GM19025 (cell line): ENCODE results near the gene RBM8A.
A peak's percentile ranks its signal among the peaks of the same experiment; 100 is the strongest.

Experiments
- ATAC-seq: cut with Tn5 transposase; IDR thresholded peaks from one replicate; pipeline ENCODE4 v1.9.1; 2021; ENCODE audit warnings: mild to moderate bottlenecking, low read depth, moderate library complexity; ENCODE audit not compliant: unreplicated experiment

RBM8A gene

GRCh38 chr1:145885738-145886287 lies 41.5 kb downstream of the RBM8A start, which contains the start of gene ANKRD35:
Gene ANKRD35 (minus strand): TSS chr1:145885866. CDS start chr1:145885758, 108 bp downstream.
- peak; percentile 100 for ATAC-seq

- ATAC-seq = no peak
Observed at GRCh38 chr1:145884675-145885074, 42.6 kb downstream of the RBM8A start.

- ATAC-seq = no peak
Observed at GRCh38 chr1:145879775-145880174, 47.5 kb downstream of the RBM8A start.

- ATAC-seq = no peak
Observed at GRCh38 chr1:145878724-145879123, 48.6 kb downstream of the RBM8A start.

GRCh38 chr1:145877923-145878486 lies 49.3 kb downstream of the RBM8A start:
- ATAC-seq = no peak

DNA sequence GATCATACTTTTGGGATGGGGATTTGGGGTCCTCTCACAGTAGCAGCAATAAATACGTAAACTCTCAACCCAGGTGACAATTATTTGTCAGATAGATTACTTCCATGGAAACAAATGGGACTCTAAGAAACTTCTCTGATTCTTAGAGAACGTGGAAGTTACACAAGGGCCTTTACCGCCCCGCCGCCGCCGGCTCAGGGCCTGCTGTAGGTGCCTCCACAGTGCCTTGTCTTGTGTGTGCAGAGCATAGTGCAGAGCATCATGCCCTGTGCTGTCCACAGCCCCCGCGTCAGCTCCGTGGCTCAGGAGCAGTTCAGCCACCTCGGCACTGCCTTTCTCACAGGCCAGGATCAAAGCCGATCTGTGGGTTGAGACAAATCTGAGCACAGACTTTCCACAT lies 52.6 kb downstream of the RBM8A start:
- no peak for ATAC-seq

DNA sequence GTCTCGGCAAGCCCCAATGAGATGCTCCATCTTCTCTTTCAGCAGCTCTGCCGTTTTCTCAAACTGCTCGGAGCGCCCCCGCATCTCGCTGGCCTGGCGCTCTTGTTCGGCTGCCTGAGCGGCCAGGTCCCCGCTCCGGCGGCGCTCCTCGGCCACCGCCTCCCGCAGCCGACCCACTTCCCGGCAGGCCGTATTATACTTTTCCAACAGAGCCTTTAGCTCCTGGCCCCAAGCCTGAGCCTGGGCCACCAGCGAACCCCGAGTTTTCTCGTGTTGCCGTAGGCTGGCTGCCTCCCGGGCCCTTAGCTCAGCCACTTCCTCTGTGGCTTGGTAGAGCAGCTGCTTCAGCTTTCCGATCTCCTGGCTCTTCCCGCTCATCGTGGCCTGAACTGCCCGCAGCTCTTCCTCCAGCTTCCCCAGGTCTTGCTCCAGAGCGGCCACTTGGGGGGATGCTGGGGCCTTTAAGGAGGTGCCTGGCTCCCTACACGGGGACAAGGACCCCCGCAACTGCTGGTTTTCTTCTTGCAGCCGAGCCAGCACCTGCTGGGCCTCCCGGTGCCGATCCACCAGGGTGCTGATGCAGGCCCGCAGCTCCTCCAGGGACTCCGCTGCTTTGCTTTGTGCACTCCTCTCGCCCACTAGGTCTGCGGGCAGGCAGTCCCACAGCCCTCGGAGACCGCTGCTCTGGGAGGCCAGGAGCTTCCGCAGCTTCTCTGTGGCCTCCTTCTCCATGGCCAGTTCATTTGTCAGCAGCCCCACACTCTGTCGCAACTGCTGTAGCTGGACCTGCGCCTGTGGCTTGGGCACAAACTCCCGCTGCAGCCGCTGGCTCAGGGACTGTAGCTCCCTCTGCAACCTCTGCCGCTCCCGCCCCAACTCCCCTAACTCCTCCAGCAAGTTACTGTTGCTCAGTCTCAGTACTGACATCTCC lies 55.0 kb downstream of the RBM8A start:
- ATAC-seq = no peak
